SK-N-SH (cell line): ENCODE results near the gene ADGRL3.

ENCODE experiments used
- CTCF ChIP-seq: fragments of 200-600 bp; sonication (generic); IDR thresholded peaks from 2 replicates; pipeline ENCODE4 v1.6.1; 2017; ENCODE audit warnings: antibody characterized with exemption, mild to moderate bottlenecking, moderate library complexity
- EZH2phosphoT487 ChIP-seq: fragments of 200-600 bp; sonication (generic); IDR thresholded peaks from 2 replicates; pipeline ENCODE4 v1.6.1; 2017; ENCODE audit warnings: low read depth, mixed run types, mild to moderate bottlenecking, antibody characterized with exemption, moderate library complexity, borderline replicate concordance
- IRF3 ChIP-seq: fragments of 150-350 bp; IDR thresholded peaks from 2 replicates; pipeline ENCODE4 v1.6.1; 2016; ENCODE audit warnings: mild to moderate bottlenecking, low read depth, low read length
- JUND ChIP-seq: IDR thresholded peaks from 2 replicates; pipeline ENCODE4 v1.4.0; 2012
- RAD21 ChIP-seq: IDR thresholded peaks from 2 replicates; pipeline ENCODE4 v1.6.1; 2012; ENCODE audit warnings: mild to moderate bottlenecking, low read length
- SMC3 ChIP-seq: IDR thresholded peaks from 2 replicates; pipeline ENCODE4 v1.6.1; 2012; ENCODE audit warnings: low read depth, low read length, improper control_type of control experiment
- TAF1 ChIP-seq: IDR thresholded peaks from 2 replicates; pipeline ENCODE4 v1.6.1; 2012; ENCODE audit warnings: low read depth, mild to moderate bottlenecking, low read length, moderate library complexity, borderline replicate concordance
- USF2 ChIP-seq: fragments of 150-350 bp; IDR thresholded peaks from 2 replicates; pipeline ENCODE4 v1.6.1; 2017; ENCODE audit warnings: antibody characterized with exemption, low read length, low read depth, borderline replicate concordance
- YY1 ChIP-seq: IDR thresholded peaks from 2 replicates; pipeline ENCODE4 v1.4.0; 2012; ENCODE audit warnings: low read depth, mild to moderate bottlenecking
- ZBTB33 ChIP-seq: IDR thresholded peaks from 2 replicates; pipeline ENCODE4 v1.4.0; 2012; ENCODE audit warnings: low read depth, borderline replicate concordance

GRCh38 chr4:61231421-61231820 is 31.3 kb downstream of the ADGRL3 start:
- no peak for TF ChIP-seq CTCF
- TF ChIP-seq RAD21, result no peak
- TF ChIP-seq EZH2phosphoT487, result no peak
- TF ChIP-seq USF2, result no peak
- TF ChIP-seq ZBTB33, result no peak
- TF ChIP-seq SMC3, result no peak
- TF ChIP-seq IRF3, result no peak
- TF ChIP-seq YY1, result no peak
- TF ChIP-seq TAF1, result no peak
- TF ChIP-seq JUND, result no peak
